Naive thymus-derived CD4-positive, alpha-beta T cell (primary cell): Measurements from ENCODE around the gene PEAK3. TPM values are rescaled to one million over a fixed set of nuclear protein-coding genes. Genes with fewer than 3 reads are reported as not detected.
"Not testable (repeated sequence)": the region's sequence is repeated elsewhere in the genome, so short reads cannot be mapped to it uniquely, and the experiment has no call there.

Experiments
- ATAC-seq: fragments of 150-1000 bp; cut with Tn5 transposase; 2 replicates; pipeline ENCODE4 v1.10.0; 2021; ENCODE audit warnings: mild to moderate bottlenecking, moderate library complexity
- CTCF ChIA-PET: fragments of 350-600 bp; sonication (Branson Sonifier 250); formaldehyde crosslinking; loops from one replicate; lab custom pipeline; 2021; ENCODE audit warnings: antibody characterized with exemption; lab: Charles Lee
- POLR2A ChIA-PET: fragments of 350-600 bp; sonication (Branson Sonifier 250); formaldehyde crosslinking; loops from one replicate; lab custom pipeline; 2021; ENCODE audit warnings: antibody characterized with exemption, inconsistent platforms; lab: Charles Lee
- DNase-seq, 9 donors: peaks; one replicate each; pipeline versions ENCODE4 v3.0.0 to v3.0.0-alpha.2; 2020 to 2022; ENCODE audit warnings: mixed read lengths in 1 of 9
- H3K27ac ChIP-seq: one replicate; pipeline ENCODE4 v1.7.0; 2013; ENCODE audit warnings: mild to moderate bottlenecking, low read depth, low read length, moderate library complexity
- H3K27me3 ChIP-seq, 2 donors: one replicate each; pipeline ENCODE4 v1.7.0; 2013; ENCODE audit warnings: low read length in 2 of 2, mild to moderate bottlenecking in 2 of 2, moderate library complexity in 2 of 2; ENCODE audit not compliant: control insufficient read depth in 2 of 2, insufficient read depth in 2 of 2
- H3K36me3 ChIP-seq, 3 experiments: 1 replicate in 2 of 3; 2 replicates in 1 of 3; pipeline ENCODE4 v1.7.0; 2013; ENCODE audit warnings: low read length in 3 of 3, mild to moderate bottlenecking in 3 of 3, moderate library complexity in 1 of 3; ENCODE audit not compliant: insufficient read depth in 3 of 3, control insufficient read depth in 2 of 3
- H3K4me1 ChIP-seq, 2 donors: one replicate each; pipeline ENCODE4 v1.7.0; 2013; ENCODE audit warnings: low read length in 2 of 2, mild to moderate bottlenecking in 2 of 2, moderate library complexity in 1 of 2; ENCODE audit not compliant: control insufficient read depth in 2 of 2, insufficient read depth in 2 of 2
- H3K4me3 ChIP-seq: 2 replicates; pipeline ENCODE4 v1.7.0; 2013; ENCODE audit warnings: mild to moderate bottlenecking, low read length
- H3K9me3 ChIP-seq, 3 experiments: 1 replicate in 2 of 3; 2 replicates in 1 of 3; pipeline ENCODE4 v1.7.0; 2013; ENCODE audit warnings: low read length in 3 of 3; ENCODE audit not compliant: control insufficient read depth in 2 of 3
- H3K27ac Mint-ChIP-seq, 9 donors: one replicate each; pipeline ENCODE4 v1.8.0; 2020 to 2022; ENCODE audit warnings: mixed read lengths in 9 of 9, mild to moderate bottlenecking in 8 of 9, moderate library complexity in 5 of 9, inconsistent platforms in 2 of 9
- H3K27me3 Mint-ChIP-seq, 5 donors: one replicate each; pipeline ENCODE4 v1.8.0; 2021 to 2022; ENCODE audit warnings: mixed read lengths in 5 of 5, mild to moderate bottlenecking in 1 of 5
- H3K36me3 Mint-ChIP-seq, 5 donors: one replicate each; pipeline ENCODE4 v1.8.0; 2020 to 2022; ENCODE audit warnings: mixed read lengths in 5 of 5, mild to moderate bottlenecking in 3 of 5, inconsistent platforms in 1 of 5
- H3K4me1 Mint-ChIP-seq, 7 donors: one replicate each; pipeline ENCODE4 v1.8.0; 2020 to 2022; ENCODE audit warnings: mixed read lengths in 7 of 7, mild to moderate bottlenecking in 3 of 7, inconsistent platforms in 1 of 7
- H3K4me3 Mint-ChIP-seq, 10 donors: one replicate each; pipeline ENCODE4 v1.8.0; 2020 to 2022; ENCODE audit warnings: mild to moderate bottlenecking in 10 of 10, mixed read lengths in 10 of 10, moderate library complexity in 6 of 10, inconsistent platforms in 2 of 10
- H3K9me3 Mint-ChIP-seq, 11 donors: one replicate each; pipeline ENCODE4 v1.8.0; 2020 to 2022; ENCODE audit warnings: mixed read lengths in 11 of 11, mild to moderate bottlenecking in 4 of 11, inconsistent platforms in 1 of 11, moderate library complexity in 1 of 11
- intact Hi-C, 2 donors: fragments of 100-400 bp; cut with micrococcal nuclease; formaldehyde crosslinking; loops; one replicate each; pipeline ENCODE4 v1.15.1; 2023
- polyA plus RNA-seq, 2 donors: library from polyadenylated mRNA; unstranded; fragments of 300-500 nt; fragmentation: Illumina TruSeq; gene quantifications; one replicate each; pipeline ENCODE4 v1.2.3, GENCODE V29; 2021
- total RNA-seq, 6 experiments: library from RNA in 5 of 6; stranded (reverse) in 5 of 6; gene quantifications; 1 replicate in 5 of 6; 2 replicates in 1 of 6; pipeline ENCODE4 v1.2.3 and lab custom pipeline; 2021 to 2026

The PEAK3 gene
- total and polyA plus RNA-seq, 7 experiments from 2014 or later: 0.14 to 3.9 (median 0.36) TPM; not detected in 1

GRCh38 chr19:2281265-2282061, 512 bp downstream of the PEAK3 start:
- ATAC-seq: peak; percentile 28
- Mint-ChIP-seq H3K4me3 (peak overlapping the region in 6 of 10 donors; percentile 57 to 77 (median 62)), H3K4me1 (peaks cover 6 to 19% (median 14%) of the 10 kb centered on the region in 7 donors), H3K27ac (peak overlapping the region in 1 of 9 donors; percentile 56)
- peaks cover 8 to 13% of the 10 kb centered on the region in 2 donors for H3K4me1 ChIP-seq
- H3K27me3 ChIP-seq, H3K9me3 Mint-ChIP-seq, DNase-seq, H3K36me3 ChIP-seq, intact Hi-C loops, H3K27me3 Mint-ChIP-seq, H3K36me3 Mint-ChIP-seq, H3K4me3 ChIP-seq, H3K27ac ChIP-seq, CTCF ChIA-PET, H3K9me3 ChIP-seq: not testable (repeated sequence)
- POLR2A ChIA-PET: interaction anchor here (0.6 to 2.2 kb wide), 3 partner anchors 10 to 41 kb away, joined by 3 to 7 read pairs (median 6); no protein-coding TSS in a partner anchor

DNA sequence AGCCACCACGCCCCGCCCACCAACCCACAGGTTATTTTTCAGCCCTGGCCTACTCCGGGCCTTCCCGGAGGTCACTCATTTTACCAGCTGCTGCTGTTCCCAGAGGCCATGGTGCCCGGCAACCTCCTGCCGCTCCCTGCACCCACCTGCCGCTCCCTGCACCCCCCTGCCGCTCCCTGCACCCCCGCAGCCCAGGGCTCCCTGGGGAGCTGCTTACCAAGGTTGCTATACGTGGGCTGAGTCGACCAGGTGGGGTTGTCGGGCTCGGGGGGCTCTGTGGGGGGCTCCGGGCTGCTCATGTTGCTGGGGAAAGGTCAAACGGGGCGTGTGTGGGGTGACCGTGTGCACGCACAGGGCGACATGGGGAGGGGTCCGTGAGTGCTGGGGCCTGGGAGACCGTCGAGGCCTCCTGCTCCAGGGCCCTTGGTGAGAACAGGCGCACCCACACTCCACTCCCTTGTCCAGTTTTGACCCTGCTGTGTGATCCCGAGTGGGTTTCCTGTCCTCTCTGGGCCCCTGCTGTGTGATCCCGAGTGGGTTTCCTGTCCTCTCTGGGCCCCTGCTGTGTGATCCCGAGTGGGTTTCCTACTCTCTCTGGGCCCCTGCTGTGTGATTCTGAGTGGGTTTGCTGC, 1.2 kb downstream of the PEAK3 start:
- peaks cover 8 to 13% of the 10 kb centered on the region in 2 donors for H3K4me1 ChIP-seq
- Mint-ChIP-seq H3K9me3 (no peaks in the 10 kb centered on the region), H3K36me3 (no peaks in the 10 kb centered on the region), H3K27me3 (peaks cover 0 to 2% (median 0%) of the 10 kb centered on the region in 5 donors), H3K4me3 (no peak overlapping the region), H3K27ac (no peak overlapping the region), H3K4me1 (peaks cover 6 to 19% (median 14%) of the 10 kb centered on the region in 7 donors)
- no peak for ATAC-seq
- peaks cover 0 to 8% (median 0%) of the 10 kb centered on the region in 3 experiments for H3K36me3 ChIP-seq
- ChIA-PET POLR2A (interaction anchor here (1.2 to 2.2 kb wide), 2 partner anchors 11 to 22 kb away, joined by 3 to 6 read pairs; no protein-coding TSS in a partner anchor), CTCF (interaction anchor here (0.5 to 0.9 kb wide), 2 partner anchors 22 to 197 kb away, joined by 3 to 4 read pairs; no protein-coding TSS in a partner anchor)
- no peaks in the 10 kb centered on the region for H3K27me3 ChIP-seq
- H3K4me3 ChIP-seq: no peak overlapping the region
- no peak overlapping the region for H3K27ac ChIP-seq
- H3K9me3 ChIP-seq: no peaks in the 10 kb centered on the region
- intact Hi-C loops: no loop called here
- no peak for DNase-seq

DNA sequence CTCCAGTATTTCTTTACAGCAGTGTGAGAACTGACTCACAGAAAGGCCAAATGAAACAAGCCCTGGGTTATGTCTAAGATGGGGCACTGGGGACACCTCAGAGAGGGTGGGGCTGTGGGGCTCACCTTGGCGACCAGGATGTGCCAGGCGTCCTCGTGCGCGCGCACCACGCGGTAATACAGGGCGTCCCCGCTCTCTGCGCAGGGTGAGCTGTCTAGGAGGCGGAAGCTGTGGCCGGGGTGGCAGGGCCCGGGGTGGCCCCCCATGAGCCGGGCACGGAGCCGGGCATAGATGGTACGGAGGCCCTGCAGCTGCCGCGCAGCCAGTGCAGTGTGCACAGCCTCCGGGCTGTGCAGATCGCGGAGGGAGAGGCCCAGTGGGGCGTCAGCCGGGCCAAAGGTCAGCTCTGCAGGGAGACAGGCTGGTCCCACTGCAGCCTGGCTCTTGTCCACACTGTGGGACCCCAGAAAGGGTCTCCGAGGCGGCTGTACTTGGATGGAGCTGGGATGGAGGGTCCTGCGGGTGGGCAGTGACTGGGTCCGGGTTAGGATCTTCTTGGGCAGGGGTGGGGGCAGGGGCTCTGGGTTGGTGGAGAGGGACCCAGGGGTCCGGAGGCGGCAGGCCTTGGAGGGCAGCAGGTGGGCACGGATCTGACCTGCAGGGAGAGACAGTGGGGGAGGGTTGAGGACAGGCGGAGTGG, 3.4 kb downstream of the PEAK3 start:
- H3K4me1 ChIP-seq: peaks cover 15 to 20% of the 10 kb centered on the region in 2 donors
- H3K27ac ChIP-seq: no peak overlapping the region
- H3K4me1 Mint-ChIP-seq: peaks cover 15 to 34% (median 27%) of the 10 kb centered on the region in 7 donors
- H3K9me3 Mint-ChIP-seq: no peaks in the 10 kb centered on the region
- DNase-seq (no peak), ATAC-seq (no peak)
- peaks cover 0 to 8% (median 3%) of the 10 kb centered on the region in 5 donors for H3K36me3 Mint-ChIP-seq
- H3K4me3 Mint-ChIP-seq: peak overlapping the region in 1 of 10 donors; percentile 25
- H3K9me3 ChIP-seq: no peaks in the 10 kb centered on the region
- H3K27me3 ChIP-seq: no peaks in the 10 kb centered on the region
- H3K27me3 Mint-ChIP-seq: peaks cover 0 to 2% (median 0%) of the 10 kb centered on the region in 5 donors
- H3K36me3 ChIP-seq: peaks cover 0 to 8% (median 0%) of the 10 kb centered on the region in 3 experiments
- peak overlapping the region in 4 of 9 donors; percentile 13 to 28 (median 24) for H3K27ac Mint-ChIP-seq
- ChIA-PET CTCF (interaction anchor here (0.7 kb wide), 1 partner anchor 116 kb away, joined by 3 read pairs; no protein-coding TSS in a partner anchor), POLR2A (interaction anchor here (2.2 kb wide), 1 partner anchor 8 kb away, joined by 6 read pairs; no protein-coding TSS in a partner anchor)
- H3K4me3 ChIP-seq: no peak overlapping the region
- intact Hi-C loops: loop anchor here in 1 of 2 donors (10.0 kb wide), 1 partner anchor 336 kb away; no protein-coding TSS in a partner anchor

- intact Hi-C loops: loop anchor here in 1 of 2 donors (10.0 kb wide), 1 partner anchor 338 kb away; no protein-coding TSS in a partner anchor
- no peaks in the 10 kb centered on the region for H3K9me3 ChIP-seq
- H3K27ac ChIP-seq: no peak overlapping the region
- Mint-ChIP-seq H3K27me3 (peaks cover 0 to 2% (median 0%) of the 10 kb centered on the region in 5 donors), H3K36me3 (peaks cover 0 to 12% (median 3%) of the 10 kb centered on the region in 5 donors), H3K27ac (peak overlapping the region in 7 of 9 donors; percentile 18 to 74 (median 45)), H3K4me3 (peak overlapping the region in 4 of 10 donors; percentile 24 to 69 (median 39)), H3K4me1 (peaks cover 16 to 36% (median 27%) of the 10 kb centered on the region in 7 donors), H3K9me3 (no peaks in the 10 kb centered on the region)
- H3K27me3 ChIP-seq: no peaks in the 10 kb centered on the region
- ChIA-PET CTCF (interaction anchor here (1.2 kb wide), 1 partner anchor 12 kb away, joined by 5 read pairs; no protein-coding TSS in a partner anchor), POLR2A (interaction anchor here (0.8 to 1.6 kb wide), 3 partner anchors 12 to 157 kb away, joined by 3 to 7 read pairs (median 5); no protein-coding TSS in a partner anchor)
- DNase-seq (no peak), ATAC-seq (no peak)
- no peak overlapping the region for H3K4me3 ChIP-seq
- H3K36me3 ChIP-seq: peaks cover 0 to 18% (median 3%) of the 10 kb centered on the region in 3 experiments
- peaks cover 24 to 26% of the 10 kb centered on the region in 2 donors for H3K4me1 ChIP-seq
Measured at GRCh38 chr19:2277138-2277537, 4.8 kb downstream of the PEAK3 start.

DNA sequence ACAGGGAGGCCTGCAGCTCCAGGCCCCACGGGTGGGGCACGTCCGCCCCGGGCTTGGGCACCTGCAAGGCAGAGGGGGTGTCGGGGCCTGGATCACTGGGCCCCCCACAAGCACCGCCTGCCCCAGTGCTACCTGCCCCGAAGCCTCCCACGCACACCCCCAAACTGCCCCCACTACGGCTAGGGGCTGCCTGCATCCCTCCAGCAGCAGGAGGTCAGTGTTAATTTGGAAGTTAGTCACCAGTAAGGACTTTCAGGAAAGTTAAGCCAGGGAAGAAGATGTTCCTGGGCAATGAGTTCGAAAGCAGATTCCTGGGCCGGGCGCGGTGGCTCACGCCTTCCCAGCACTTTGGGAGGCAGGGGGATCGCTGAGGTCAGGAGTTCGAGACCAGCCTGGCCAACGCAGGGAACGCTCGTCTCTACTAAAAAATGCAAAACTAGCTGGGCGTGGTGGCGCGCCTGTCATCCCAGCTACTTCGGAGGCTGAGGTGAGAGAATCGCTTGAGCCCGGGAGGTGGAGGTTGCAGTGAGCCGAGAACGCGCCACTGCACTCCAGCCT, 5.5 kb downstream of the PEAK3 start:
- CTCF ChIA-PET: interaction anchor here (1.2 to 3.7 kb wide), 2 partner anchors 12 to 117 kb away, joined by 5 to 27 read pairs; no protein-coding TSS in a partner anchor
- peaks cover 23 to 25% of the 10 kb centered on the region in 2 donors for H3K4me1 ChIP-seq
- POLR2A ChIA-PET: interaction anchor here (0.7 to 7.2 kb wide), 6 partner anchors 13 to 361 kb away, joined by 3 to 135 read pairs (median 6); partner anchors contain the start of gene SF3A2

More for the DNA sequence above, 5.5 kb downstream of the PEAK3 start:
- Mint-ChIP-seq H3K27me3 (no peaks in the 10 kb centered on the region), H3K36me3 (peaks cover 0 to 16% (median 7%) of the 10 kb centered on the region in 5 donors), H3K4me3 (no peak overlapping the region), H3K4me1 (peaks cover 20 to 34% (median 30%) of the 10 kb centered on the region in 7 donors), H3K27ac (peak overlapping the region in 2 of 9 donors; percentile 9 to 28), H3K9me3 (no peaks in the 10 kb centered on the region)
- Histone ChIP-seq H3K27me3 (no peaks in the 10 kb centered on the region), H3K4me3 (no peak overlapping the region), H3K36me3 (peaks cover 0 to 23% (median 8%) of the 10 kb centered on the region in 3 experiments), H3K9me3 (no peaks in the 10 kb centered on the region), H3K27ac (no peak overlapping the region)
- no peak for DNase-seq
- intact Hi-C loops: loop anchor here in 1 of 2 donors (10.0 kb wide), 1 partner anchor 338 kb away; no protein-coding TSS in a partner anchor
- ATAC-seq: no peak
